Panc1 (cell line): ENCODE results near the gene COX8A. TPM values are rescaled to one million over a fixed set of nuclear protein-coding genes. Genes with fewer than 3 reads are reported as not detected.

Experiments
- ATAC-seq: fragments of 200-7000 bp; cut with Tn5 transposase; 2 replicates; pipeline ENCODE4 v1.9.1; 2020; ENCODE audit warnings: mild to moderate bottlenecking, moderate library complexity
- BruUV-seq: library from RNA; stranded (reverse); fragments of 400-500 nt; replicated peaks from 2 replicates; lab custom pipeline; 2021; lab: Mats Ljungman, UMichigan
- CTCF ChIA-PET: fragments of 300-600 bp; sonication (Branson Sonifier 250); formaldehyde crosslinking; loops from one replicate; lab custom pipeline; 2022; ENCODE audit warnings: antibody characterized with exemption; lab: Charles Lee
- POLR2A ChIA-PET: fragments of 300-600 bp; sonication (Branson Sonifier 250); formaldehyde crosslinking; loops from one replicate; lab custom pipeline; 2022; ENCODE audit warnings: antibody characterized with exemption; lab: Charles Lee
- DNase-seq: peaks from one replicate; pipeline ENCODE4 v3.0.0-alpha.2; 2010; ENCODE audit warnings: low read depth, low spot score
- H3K27ac ChIP-seq: 2 replicates; pipeline ENCODE4 v1.5.1; 2011; ENCODE audit warnings: mild to moderate bottlenecking, low read length, inconsistent platforms
- H3K27me3 ChIP-seq: fragments of 200-500 bp; sonication (Bioruptor generic); 2 replicates; pipeline ENCODE4 v1.6.0; 2014; ENCODE audit warnings: low read length, inconsistent platforms; ENCODE audit not compliant: control insufficient read depth, insufficient read depth
- H3K36me3 ChIP-seq: fragments of 200-500 bp; sonication (Bioruptor generic); 2 replicates; pipeline ENCODE4 v1.5.1; 2014; ENCODE audit warnings: inconsistent platforms, mild to moderate bottlenecking, low read length, moderate library complexity; ENCODE audit not compliant: control insufficient read depth, insufficient read depth
- H3K4me1 ChIP-seq: 2 replicates; pipeline ENCODE4 v1.5.1; 2011; ENCODE audit warnings: inconsistent platforms, mild to moderate bottlenecking, low read length, moderate library complexity; ENCODE audit not compliant: control insufficient read depth, insufficient read depth
- H3K4me3 ChIP-seq, 2 experiments: 2 replicates each; pipeline ENCODE4 v1.5.1; 2011 to 2012; ENCODE audit warnings: low read depth in 2 of 2, low read length in 2 of 2, mild to moderate bottlenecking in 2 of 2, inconsistent platforms in 1 of 2, moderate library complexity in 1 of 2
- H3K9me3 ChIP-seq: fragments of 200-500 bp; sonication (Bioruptor generic); 2 replicates; pipeline ENCODE4 v1.5.1; 2014; ENCODE audit warnings: low read depth, mild to moderate bottlenecking, inconsistent platforms, low read length, moderate library complexity; ENCODE audit not compliant: control insufficient read depth, insufficient read depth
- POLR2AphosphoS5 ChIP-seq: IDR thresholded peaks from 2 replicates; pipeline ENCODE4 v1.6.1; 2012; ENCODE audit warnings: mild to moderate bottlenecking, low read depth, low read length, moderate library complexity
- SIN3A ChIP-seq: IDR thresholded peaks from 2 replicates; pipeline ENCODE4 v1.6.1; 2012; ENCODE audit warnings: low read depth, mild to moderate bottlenecking, low read length, moderate library complexity, borderline replicate concordance; ENCODE audit not compliant: insufficient read depth
- TCF7L2 ChIP-seq: IDR thresholded peaks from 2 replicates; pipeline ENCODE4 v1.6.1; 2011; ENCODE audit warnings: mild to moderate bottlenecking, low read depth, low read length, inconsistent platforms
- in situ Hi-C: cut with HindIII; loops from 2 replicates; pipeline ENCODE4 v1.10.0; 2016; ENCODE audit warnings: low sequenced_read_pairs, low pct_unique_long_range_greater_than_20kb
- intact Hi-C: fragments of 100-400 bp; cut with micrococcal nuclease; formaldehyde crosslinking; loops from one replicate; pipeline ENCODE4 v1.10.0; 2022; ENCODE audit not compliant: unreplicated experiment
- total RNA-seq: library from RNA; stranded (reverse); gene quantifications from one replicate; pipeline ENCODE4 v1.2.1, GENCODE V29; 2021; ENCODE audit not compliant: unreplicated experiment
- TF ChIP-seq, protein P1 (sequence below): fragments of 450-650 bp; IDR thresholded peaks from 2 replicates; pipeline ENCODE4 v1.5.1; 2017; ENCODE audit warnings: mild to moderate bottlenecking
- TF ChIP-seq, protein P2 (sequence below), 2 experiments: IDR thresholded peaks; 2 replicates each; pipeline ENCODE4 v1.6.1; 2011 to 2012; ENCODE audit warnings: low read depth in 2 of 2, control low read depth in 1 of 2, low read length in 1 of 2, mild to moderate bottlenecking in 1 of 2, moderate library complexity in 1 of 2; ENCODE audit not compliant: insufficient read depth in 1 of 2

The COX8A gene
- total RNA-seq, 1 experiment from 2014 or later, result 613 TPM

DNA sequence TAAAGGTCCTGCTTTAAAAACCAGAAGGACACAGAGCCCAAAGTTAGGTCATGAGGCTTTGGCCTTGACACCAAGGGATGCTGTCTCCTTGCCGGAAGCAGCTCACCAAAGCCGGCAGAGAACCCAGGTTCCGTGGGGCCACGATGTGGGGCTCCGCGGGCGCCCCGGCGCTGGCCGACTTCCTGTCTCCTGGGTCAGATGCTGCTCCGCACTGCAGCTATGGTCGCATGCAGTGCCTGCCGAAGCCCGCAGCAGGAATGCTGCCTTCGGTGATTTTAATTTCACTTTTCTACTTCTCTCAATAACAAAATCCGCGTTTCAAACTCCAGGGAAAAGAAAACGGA is 11.4 kb downstream of the COX8A start:
- Histone ChIP-seq H3K27ac (peak overlapping the region; percentile 90), H3K9me3 (no peaks in the 10 kb centered on the region), H3K4me3 (peak overlapping the region; percentile 89 to 93), H3K36me3 (peaks cover 2% of the 10 kb centered on the region; the same call in 1 of the 2 replicates), H3K4me1 (peaks cover 26% of the 10 kb centered on the region), H3K27me3 (no peaks in the 10 kb centered on the region)
- TF ChIP-seq, protein P1, sequence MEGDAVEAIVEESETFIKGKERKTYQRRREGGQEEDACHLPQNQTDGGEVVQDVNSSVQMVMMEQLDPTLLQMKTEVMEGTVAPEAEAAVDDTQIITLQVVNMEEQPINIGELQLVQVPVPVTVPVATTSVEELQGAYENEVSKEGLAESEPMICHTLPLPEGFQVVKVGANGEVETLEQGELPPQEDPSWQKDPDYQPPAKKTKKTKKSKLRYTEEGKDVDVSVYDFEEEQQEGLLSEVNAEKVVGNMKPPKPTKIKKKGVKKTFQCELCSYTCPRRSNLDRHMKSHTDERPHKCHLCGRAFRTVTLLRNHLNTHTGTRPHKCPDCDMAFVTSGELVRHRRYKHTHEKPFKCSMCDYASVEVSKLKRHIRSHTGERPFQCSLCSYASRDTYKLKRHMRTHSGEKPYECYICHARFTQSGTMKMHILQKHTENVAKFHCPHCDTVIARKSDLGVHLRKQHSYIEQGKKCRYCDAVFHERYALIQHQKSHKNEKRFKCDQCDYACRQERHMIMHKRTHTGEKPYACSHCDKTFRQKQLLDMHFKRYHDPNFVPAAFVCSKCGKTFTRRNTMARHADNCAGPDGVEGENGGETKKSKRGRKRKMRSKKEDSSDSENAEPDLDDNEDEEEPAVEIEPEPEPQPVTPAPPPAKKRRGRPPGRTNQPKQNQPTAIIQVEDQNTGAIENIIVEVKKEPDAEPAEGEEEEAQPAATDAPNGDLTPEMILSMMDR, result no peak
- TF ChIP-seq TCF7L2 (no peak), POLR2AphosphoS5 (no peak), SIN3A (no peak)
- TF ChIP-seq, protein P2, sequence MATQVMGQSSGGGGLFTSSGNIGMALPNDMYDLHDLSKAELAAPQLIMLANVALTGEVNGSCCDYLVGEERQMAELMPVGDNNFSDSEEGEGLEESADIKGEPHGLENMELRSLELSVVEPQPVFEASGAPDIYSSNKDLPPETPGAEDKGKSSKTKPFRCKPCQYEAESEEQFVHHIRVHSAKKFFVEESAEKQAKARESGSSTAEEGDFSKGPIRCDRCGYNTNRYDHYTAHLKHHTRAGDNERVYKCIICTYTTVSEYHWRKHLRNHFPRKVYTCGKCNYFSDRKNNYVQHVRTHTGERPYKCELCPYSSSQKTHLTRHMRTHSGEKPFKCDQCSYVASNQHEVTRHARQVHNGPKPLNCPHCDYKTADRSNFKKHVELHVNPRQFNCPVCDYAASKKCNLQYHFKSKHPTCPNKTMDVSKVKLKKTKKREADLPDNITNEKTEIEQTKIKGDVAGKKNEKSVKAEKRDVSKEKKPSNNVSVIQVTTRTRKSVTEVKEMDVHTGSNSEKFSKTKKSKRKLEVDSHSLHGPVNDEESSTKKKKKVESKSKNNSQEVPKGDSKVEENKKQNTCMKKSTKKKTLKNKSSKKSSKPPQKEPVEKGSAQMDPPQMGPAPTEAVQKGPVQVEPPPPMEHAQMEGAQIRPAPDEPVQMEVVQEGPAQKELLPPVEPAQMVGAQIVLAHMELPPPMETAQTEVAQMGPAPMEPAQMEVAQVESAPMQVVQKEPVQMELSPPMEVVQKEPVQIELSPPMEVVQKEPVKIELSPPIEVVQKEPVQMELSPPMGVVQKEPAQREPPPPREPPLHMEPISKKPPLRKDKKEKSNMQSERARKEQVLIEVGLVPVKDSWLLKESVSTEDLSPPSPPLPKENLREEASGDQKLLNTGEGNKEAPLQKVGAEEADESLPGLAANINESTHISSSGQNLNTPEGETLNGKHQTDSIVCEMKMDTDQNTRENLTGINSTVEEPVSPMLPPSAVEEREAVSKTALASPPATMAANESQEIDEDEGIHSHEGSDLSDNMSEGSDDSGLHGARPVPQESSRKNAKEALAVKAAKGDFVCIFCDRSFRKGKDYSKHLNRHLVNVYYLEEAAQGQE (IDR thresholded peaks at IDR 0.05; ENCODE audit: insufficient read depth in 1 of 2, low read depth in 2 of 2, low read length in 1 of 2), result no peak
- DNase-seq (no peak), ATAC-seq (peak; percentile 54)
- CTCF ChIA-PET, result no interaction called here
- in situ Hi-C loops, result no loop called here
- POLR2A ChIA-PET, result interaction anchor here (0.6 to 0.7 kb wide), 2 partner anchors 21 to 264 kb away, joined by 3 to 4 read pairs; no protein-coding TSS in a partner anchor
- BruUV-seq, result no TSS peak
- intact Hi-C loops, result no loop called here

DNA sequence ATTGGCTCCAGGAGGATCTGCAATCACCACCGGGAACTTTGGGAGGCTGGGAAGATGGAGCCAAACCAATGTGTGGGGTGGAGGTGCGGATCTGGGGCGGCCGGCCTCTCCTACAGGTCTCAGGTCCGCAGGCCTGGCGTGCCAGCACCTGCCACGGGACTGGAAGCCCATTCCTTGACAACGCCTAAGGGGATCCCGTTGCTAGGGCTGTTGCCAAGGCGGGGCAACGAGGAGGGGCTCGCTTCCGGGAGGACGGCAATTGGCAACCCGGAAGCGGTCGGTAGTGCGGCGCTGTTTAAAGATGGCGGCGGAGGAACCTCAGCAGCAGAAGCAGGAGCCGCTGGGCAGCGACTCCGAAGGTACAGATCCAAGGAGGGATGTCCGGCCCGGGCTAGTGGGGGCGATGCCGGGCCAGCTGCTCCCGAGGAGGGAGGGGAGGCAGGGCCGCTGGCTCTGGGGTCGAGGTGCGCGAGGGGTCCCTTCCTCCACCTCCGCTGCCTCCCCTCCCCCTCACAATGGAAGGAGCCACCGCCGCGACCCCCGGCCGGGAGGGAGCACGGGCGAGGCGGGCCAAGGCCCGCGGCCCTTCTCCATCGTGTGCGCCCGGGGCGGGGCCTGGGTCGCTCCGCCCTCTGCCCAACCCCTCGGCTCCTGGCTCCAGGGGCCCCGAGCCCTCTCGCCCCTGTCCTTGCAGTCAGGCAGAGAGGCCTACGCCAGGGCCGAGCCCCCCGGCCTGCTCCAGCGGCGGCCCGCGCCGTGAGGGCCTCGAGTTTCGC is 11.9 kb downstream of the COX8A start, which contains the start of gene OTUB1:
Gene OTUB1 (plus strand): TSS at position 283 of the 776 bp plus-strand sequence. CDS start 19 bp downstream, at position 302.
- BruUV-seq, result no TSS peak
- intact Hi-C loops, result no loop called here
- Histone ChIP-seq H3K27ac (peak within 1 kb of the TSS; percentile 90), H3K36me3 (peaks cover 2% of the 10 kb centered on the region; the same call in 1 of the 2 replicates), H3K9me3 (no peaks in the 10 kb centered on the region), H3K4me3 (peak within 1 kb of the TSS; percentile 89 to 93), H3K27me3 (no peaks in the 10 kb centered on the region), H3K4me1 (peaks cover 25% of the 10 kb centered on the region)
- ChIA-PET CTCF (no interaction called here), POLR2A (interaction anchor here (0.6 to 0.7 kb wide), 2 partner anchors 21 to 264 kb away, joined by 3 to 4 read pairs; no protein-coding TSS in a partner anchor)
- in situ Hi-C loops, result no loop called here
- DNase-seq (peak; percentile 65), ATAC-seq (peak; percentile 95)
- TF ChIP-seq POLR2AphosphoS5, result peak; percentile 94
- TF ChIP-seq, protein P2 (IDR thresholded peaks at IDR 0.05; ENCODE audit: insufficient read depth in 1 of 2, low read depth in 2 of 2, low read length in 1 of 2), result no peak
- TF ChIP-seq TCF7L2, result 0 out of 2 replicates have a peak, but pooled peaks have one; percentile 31
